Keratinocyte (primary cell): ENCODE results near the gene PLEKHG4.

ENCODE experiments used
- EZH2 ChIP-seq: IDR thresholded peaks from one replicate; pipeline ENCODE4 v1.6.1; 2012; ENCODE audit warnings: inconsistent platforms, mild to moderate bottlenecking, low read length, moderate library complexity
- TF ChIP-seq, protein P1 (sequence below), 3 experiments: IDR thresholded peaks in 1 of 3; conservative IDR thresholded peaks in 1 of 3; optimal IDR thresholded peaks in 1 of 3; 2 replicates in 2 of 3; 3 replicates in 1 of 3; pipeline versions ENCODE3 to v1.5.1; 2011; ENCODE audit warnings: low read length in 3 of 3, mild to moderate bottlenecking in 3 of 3, moderate library complexity in 2 of 3, control low read depth in 1 of 3, inconsistent platforms in 1 of 3; ENCODE audit not compliant: insufficient read depth in 2 of 3; ENCODE audit errors: extremely low read depth in 1 of 3

DNA sequence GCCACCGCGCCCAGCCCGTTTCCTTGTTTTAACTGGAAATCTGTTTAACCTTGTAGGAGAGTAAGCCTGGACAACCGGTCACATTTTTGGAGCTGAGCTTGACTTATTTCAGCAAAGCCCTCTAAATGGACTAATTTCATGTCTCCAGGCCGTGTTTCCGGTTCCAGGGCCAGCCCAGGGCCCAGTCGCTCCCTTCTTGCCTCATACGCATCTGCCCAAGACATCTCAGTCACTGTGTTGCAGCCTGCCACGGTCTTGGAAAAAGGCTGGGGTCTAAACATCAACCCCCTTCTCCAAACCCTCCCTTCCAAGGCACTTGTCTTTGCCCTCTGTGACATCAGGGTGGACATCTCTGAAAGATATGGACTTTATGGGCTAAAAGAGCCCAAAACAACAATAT lies 18.9 kb downstream of the PLEKHG4 start:
- TF ChIP-seq, protein P1, sequence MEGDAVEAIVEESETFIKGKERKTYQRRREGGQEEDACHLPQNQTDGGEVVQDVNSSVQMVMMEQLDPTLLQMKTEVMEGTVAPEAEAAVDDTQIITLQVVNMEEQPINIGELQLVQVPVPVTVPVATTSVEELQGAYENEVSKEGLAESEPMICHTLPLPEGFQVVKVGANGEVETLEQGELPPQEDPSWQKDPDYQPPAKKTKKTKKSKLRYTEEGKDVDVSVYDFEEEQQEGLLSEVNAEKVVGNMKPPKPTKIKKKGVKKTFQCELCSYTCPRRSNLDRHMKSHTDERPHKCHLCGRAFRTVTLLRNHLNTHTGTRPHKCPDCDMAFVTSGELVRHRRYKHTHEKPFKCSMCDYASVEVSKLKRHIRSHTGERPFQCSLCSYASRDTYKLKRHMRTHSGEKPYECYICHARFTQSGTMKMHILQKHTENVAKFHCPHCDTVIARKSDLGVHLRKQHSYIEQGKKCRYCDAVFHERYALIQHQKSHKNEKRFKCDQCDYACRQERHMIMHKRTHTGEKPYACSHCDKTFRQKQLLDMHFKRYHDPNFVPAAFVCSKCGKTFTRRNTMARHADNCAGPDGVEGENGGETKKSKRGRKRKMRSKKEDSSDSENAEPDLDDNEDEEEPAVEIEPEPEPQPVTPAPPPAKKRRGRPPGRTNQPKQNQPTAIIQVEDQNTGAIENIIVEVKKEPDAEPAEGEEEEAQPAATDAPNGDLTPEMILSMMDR (optimal IDR thresholded peaks at IDR 0.05 in 1 of 3, IDR thresholded peaks at IDR 0.05 in 1 of 3, conservative IDR thresholded peaks at IDR 0.05 in 1 of 3; ENCODE audit: extremely low read depth in 1 of 3, insufficient read depth in 2 of 3, low read length in 3 of 3) = no peak
- no peak for TF ChIP-seq EZH2
